Fibroblast of peridontal ligament (primary cell): ENCODE data around the gene FHOD3.
"Not testable (repeated sequence)": the region's sequence is repeated elsewhere in the genome, so short reads cannot be mapped to it uniquely, and the experiment has no call there.

Experiments used
- DNase-seq: peaks from one replicate; pipeline ENCODE4 v3.0.0-alpha.2; 2010; ENCODE audit errors: extremely low read depth

Gene FHOD3

DNA sequence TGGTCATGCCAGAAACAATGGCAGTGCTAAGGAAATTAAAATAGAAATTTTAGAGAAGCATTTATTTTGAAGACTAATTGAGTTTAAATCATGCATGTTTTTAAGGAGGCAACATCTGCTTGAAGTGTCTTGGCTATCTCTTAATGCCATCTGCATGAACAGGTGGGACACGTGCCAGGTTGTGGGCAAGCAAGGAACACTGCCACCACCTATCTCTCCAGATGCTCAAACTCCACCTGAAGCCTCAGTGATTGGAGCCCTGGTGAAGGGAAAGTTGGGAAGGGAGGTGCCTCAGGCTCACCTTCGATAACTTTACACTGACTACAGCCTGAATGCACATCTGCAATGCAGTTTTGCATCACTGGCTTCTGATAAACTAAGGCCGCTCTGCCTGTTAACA, 439.8 kb downstream of the FHOD3 start:
- DNase-seq, result no peak

DNA sequence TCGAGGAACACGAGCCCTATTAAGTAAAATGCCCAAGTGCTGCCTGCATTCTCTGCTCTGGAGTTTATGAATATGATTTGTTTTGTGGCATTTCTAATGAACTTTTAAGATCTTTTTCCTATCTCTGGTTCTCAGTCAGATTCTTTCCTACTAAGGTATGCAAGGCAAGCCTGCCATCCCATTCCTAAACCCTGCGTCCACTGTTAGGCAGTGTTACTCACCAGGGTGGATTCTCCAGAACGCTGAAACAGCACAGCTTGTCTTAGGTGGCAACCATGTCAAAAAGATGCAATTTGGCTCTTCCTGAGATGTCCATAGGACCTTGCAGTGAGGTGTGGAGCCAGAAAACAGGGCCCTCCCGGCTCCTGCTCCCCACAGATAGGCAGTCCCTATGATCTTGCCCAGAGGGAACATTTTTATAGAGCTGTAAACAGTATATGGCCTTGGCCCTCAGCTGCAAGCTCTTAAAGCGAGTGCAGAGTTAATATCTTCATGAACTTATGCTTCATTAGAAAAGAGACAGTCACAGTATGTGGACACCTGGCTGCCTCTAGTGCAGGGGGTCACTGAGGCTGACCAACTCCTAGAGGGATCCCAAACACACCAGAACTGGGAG, 446.9 kb downstream of the FHOD3 start:
- DNase-seq, result no peak

DNA sequence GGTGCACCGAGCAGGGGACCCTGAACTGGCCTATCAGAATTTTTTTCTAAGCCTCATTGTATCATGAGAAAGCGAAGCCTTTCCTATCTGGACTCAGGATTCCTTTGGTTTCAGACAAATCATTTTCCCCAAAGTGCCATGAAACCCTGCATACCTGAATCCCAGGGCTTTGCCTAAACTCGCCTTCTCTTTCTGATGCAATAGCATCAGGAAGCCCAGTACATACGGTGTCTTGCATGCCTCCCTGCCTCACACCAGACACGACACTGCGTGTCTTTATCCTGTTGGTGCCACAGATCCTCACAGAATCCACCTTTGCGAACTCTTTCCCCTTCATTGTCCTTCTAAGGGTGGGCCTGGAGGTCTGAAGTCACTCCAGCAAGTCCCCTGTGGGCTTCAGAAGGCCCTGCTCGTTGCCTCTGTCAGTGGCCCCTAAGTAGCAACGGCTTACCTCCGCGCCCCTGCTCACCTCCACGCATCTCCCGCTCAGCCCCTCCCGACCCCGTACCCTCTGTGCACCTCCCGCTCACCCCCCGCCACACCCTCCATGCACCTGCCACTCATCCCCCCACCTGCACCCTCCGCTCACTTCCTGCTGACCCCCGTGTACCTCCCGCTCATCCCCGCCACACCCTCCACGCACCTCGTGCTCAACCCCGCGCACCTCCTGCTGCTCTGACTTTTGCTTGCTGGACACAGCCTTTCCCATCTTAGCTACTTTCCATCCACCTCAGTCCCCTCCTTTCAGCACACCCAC, 447.9 kb downstream of the FHOD3 start:
- DNase-seq, result no peak

DNA sequence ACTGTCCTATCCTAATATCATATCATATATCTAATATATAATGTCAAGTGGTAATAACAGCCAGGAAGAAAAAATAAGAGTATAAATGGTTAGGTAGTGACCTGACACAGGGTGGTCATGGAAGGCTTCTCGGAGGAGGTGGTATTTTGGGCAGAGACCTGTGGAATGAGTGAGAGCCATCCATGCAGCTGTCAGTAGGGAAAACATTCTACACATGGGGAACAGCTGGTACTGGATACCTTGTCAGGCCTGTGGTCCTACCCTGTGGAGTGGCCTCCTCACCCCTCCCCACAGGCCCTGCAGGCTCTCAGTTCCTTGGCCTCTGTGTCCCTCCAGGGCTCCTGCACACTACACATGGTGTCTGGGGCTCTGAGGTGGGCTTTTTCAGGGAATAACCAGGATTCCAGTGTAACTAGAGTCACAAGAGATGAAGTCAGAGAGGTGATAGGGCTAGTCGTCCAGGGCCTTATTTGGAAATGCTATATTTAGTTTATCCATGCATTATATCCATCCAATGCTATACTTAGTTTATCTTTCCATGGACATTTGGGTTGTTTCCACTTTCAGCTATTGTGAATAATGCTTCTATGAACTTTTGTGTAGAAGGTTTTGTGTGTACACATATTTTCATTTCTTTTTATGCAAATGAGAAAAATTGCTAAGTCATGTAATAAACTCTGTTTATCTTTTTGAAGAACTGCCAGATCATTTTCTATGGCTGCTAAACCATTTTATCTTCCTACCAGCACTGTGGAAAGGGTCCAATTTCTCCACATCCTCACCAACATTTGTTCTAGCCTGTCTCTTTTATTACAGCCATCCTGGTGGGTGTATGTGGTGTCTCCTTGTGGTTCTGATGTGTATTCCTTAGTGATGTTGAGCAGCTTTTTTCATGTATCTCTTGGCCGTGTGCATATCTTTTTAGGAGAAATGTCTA, 455.7 kb downstream of the FHOD3 start:
- DNase-seq, result peak; percentile 42

DNA sequence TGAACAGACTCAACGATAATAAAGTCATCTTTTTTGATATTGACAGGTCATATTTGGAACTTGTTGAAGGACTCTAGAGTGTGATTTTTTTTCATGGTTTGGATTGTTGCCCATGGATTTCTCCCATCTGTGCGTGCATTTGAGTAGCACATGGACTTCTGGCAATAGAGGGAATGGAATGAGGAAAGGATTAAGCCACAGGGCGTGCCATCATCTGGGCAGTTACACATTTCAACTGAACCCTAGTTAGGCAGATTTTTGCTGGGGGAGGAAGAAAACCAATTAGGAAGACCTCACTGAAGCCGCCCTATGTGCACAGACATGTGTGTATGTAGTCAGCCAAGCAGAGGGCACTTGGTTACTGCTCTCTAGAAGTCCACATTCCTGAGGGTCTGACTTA, 458.7 kb downstream of the FHOD3 start:
- DNase-seq, result peak; percentile 79

DNA sequence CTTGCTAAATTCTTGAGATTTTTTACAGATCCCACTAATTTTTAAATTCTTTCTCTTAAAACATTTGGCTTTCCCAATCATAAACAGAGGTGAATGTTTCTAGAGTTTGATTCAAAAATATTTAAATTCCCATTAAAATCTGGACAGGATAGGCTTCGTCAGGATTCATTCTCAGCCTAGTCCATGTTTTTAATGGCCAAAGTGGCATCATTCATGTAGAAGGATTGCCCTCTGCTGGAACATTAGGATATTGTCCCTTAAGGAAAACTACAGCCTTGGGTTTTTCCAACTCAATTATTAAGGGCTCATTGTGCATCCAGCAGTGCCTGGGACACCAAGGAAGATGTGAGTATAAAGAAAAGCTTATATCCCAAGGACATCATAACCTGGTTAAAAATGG, 459.6 kb downstream of the FHOD3 start:
- DNase-seq, result peak; percentile 91

DNA sequence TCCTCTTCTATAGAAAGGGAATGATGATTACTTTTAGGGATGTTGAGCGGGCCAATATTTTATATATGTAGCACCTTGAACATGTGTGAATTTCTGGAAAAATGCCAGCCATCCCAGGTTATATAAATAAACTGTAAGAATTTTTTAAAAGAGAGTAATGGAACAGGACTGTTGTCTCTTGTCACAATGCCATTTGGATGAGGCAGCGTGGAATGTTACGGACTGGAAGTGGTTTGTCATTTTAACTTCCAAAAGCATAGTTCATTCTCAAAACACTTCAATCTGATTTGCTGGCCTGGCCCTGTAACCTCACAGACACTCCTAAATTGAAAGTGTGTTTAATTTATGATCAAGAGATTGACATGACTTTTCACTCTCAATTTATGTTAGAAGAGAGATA, 460.5 kb downstream of the FHOD3 start:
- DNase-seq, result no peak

DNA sequence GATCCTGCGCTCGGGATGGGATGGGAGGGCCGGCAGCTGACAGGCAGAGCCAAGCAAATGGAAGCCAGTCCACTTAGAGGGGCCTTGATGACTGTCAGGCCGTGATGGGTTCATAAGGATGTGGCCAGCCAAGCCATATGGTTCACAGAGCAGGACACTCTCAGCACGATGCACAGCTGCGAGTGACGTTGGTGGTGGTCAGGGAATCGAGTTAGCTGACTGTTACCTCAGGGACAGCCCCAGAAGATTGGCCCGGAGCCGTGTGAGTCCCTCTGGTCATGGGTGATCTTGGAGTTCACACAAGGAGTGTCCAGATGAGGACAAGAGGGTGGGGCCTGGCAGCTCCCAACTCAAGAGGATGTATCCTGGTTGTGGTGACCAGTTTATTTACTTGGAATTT, 461.1 kb downstream of the FHOD3 start:
- DNase-seq, result no peak

DNA sequence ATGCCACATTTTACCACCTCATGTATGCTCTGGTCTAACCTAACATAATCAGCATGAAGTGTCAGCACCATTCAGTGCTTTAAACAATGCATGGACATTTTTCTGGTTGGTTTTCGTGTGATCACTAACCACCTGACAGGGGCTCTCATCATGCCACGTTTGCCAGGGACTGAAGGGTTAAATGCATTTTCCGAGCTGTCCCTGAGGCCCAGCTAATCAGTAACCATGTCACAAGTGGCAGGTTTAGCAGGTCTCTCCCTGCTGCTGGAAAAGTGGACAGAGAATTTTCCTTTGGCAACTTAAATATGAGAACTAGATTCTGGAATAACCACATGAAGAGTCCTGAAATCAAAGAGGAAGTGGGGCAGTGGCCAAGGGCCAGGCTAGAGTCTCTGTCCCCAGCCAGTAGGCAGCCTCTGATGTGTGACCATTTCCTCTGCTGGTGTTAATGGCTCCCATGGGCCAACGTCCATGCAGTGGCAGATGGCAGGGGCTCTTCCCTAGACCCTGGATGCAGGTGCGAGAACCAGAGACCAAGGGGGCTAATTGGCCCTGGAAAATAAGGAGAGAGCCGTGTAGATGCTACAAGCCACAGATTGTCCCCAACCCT, 461.8 kb downstream of the FHOD3 start:
- DNase-seq, result no peak

DNA sequence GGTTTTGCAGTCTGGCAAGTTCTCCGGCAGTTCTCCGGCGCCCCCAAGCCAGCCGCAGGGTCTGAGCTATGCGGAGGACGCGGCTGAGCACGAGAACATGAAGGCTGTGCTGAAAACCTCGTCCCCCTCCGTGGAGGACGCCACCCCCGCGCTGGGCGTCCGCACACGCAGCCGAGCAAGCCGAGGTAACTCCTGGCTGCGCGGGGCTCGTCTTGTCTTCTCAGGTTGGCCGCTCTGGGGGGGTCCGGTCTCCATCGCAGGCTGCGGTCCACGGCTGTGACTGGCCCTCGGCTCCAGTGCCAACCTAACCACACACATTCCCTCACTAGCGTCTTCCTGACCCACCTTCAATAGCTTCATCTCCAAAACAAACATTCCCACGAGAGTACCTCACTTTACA, 463.1 kb downstream of the FHOD3 start:
- DNase-seq, result no peak

DNA sequence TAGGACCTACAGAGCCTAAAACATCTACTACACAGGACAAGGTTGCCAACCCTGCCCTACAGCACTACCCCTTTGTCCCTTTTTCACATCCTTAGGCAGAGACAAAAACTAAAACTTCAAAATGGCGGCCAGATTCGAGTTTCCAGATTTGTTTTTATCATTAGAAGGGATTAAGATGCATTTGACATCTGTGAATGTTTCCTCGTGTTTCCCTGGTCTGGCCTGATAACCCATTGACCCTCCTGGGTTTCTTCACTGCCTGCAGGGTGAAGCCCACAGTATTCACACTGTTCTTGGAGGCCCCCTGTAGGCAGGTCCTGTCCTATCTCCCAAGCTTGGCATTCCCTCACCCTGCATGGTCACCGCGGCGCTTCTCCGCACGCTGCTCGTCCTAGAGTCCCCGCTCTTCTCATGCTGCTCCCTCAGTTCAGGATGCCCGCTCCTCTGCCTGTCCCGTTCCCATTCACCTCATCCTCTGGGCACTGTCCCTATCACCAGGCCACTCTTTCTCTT, 463.7 kb downstream of the FHOD3 start:
- DNase-seq, result no peak

DNA sequence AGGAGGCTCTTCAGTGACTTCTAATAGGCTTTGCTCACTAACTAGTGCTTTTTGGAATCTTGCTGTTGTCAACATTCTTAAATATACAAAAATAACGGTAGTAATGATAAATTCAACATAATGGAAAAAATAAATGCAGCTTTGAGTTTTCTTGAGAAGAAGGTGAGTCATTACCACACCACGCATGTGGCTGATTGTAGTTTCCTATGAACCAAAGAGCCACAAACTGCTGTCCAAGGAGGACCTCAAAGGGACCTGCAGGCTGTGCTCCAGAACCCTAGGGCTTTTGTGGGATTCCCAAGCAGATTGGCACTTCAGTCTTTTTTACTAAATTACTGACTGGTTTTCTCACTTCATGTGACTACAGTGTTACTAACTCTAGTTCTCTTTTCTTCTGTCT, 464.6 kb downstream of the FHOD3 start:
- peak; percentile 40 for DNase-seq

DNA sequence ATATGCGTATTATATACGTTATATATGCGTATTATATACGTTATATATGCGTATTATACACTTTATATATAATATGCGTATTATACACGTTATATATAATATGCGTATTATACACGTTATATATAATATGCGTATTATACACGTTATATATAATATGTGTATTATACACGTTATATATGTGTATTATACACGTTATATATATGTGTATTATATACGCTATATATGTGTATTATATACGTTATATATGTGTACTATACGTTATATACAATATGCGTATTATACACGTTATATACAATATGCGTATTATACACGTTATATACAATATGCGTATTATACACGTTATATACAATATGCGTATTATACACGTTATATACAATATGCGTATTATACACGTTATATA, 465.5 kb downstream of the FHOD3 start:
- not testable (repeated sequence) for DNase-seq

DNA sequence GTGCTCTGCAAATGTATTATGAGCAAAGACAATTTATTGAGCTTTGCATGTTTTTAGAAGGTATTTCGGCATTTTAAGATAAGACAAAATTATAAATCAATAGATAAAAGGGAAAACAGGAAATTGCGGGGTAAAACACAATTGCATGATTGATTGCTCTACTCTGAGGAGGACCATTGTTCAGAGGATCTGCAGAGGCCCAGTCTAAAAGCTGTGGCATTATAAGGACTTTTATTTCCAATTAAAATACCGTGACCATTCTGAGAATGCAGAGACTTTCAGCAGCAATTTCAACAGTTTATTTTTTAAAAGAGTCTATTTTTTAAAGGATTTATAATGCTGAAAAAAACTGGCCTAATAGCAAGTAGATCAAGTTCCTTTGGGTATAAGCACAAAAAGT, 469.3 kb downstream of the FHOD3 start:
- DNase-seq, result no peak

DNA sequence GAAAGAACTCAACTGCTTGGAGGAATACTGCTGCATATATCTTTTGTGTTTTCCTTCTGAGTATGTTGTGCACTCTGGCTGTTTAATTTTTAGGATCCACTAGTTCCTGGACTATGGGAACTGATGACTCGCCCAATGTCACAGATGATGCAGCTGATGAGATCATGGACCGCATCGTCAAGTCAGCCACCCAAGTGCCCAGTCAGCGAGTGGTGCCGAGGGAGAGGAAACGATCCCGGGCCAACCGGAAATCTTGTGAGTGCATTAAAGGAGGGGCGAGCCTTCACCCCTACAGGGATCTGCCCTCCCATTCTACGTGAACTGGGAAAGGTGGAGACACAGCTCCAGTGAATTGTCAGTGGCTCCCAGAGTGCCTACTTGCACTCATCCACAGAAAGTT, 471.7 kb downstream of the FHOD3 start:
- no peak for DNase-seq

DNA sequence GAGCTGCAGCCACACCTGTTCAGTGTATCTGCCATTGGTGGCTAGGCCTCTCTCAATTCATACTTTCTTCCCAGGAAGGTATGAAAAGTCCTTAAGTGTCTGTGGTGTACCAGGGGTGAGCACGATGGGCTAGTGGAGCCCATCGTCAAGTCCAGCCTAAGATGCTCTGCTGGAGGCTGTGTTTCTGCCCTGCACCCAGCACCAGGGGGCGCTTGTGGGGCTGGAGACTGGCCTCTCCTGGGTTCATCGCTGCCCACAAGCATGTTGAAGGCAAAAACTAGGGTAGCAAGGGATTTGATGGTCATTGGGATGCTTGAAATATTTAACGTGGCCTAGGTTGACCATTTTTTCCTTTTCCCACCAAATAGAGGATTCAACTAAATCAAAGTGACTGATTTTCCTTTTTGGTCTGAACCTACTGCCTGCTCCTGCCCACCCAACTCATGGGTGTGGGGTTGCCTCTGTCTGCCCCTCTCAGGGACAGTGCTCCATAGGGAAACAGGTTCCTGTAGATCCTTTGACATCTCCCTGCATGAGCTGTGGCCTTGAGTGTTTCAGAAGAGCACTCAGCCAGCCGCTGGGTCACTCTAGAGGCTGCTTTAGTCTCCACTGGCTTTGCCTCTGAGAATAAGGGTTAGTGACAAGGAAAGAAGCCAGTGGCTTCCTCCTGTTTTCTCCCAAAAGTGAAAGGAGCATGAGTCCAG, 472.2 kb downstream of the FHOD3 start:
- no peak for DNase-seq

DNA sequence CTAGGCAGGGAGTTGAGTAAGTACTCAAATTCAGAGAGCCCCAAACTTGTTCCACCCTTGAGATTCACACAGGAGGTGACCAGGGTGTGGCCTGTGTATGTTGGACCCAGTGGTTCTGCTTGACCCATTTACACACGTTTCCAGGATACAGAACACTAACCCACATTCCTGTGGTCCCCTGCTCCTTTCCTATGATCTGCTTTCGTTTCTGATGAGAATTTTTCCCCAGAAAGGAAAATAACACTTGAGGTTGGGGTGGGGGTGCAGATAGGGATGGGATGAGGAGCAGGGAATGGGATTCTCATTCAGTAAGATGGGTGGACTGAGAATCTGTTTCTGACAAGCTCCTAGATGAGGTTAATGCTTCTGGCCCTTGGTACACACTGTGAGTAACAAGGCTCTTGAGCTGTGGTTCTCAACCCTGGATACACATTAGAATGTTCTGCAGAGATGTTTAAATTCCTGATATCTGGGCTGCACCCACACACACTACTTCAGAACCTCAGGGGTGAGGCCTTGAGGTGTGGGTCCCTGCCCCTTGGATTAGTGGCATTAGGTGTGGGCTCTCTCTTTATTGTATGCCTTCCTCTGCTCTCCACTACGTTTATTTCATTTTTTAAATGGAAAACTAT, 472.9 kb downstream of the FHOD3 start:
- peak; percentile 54 for DNase-seq

DNA sequence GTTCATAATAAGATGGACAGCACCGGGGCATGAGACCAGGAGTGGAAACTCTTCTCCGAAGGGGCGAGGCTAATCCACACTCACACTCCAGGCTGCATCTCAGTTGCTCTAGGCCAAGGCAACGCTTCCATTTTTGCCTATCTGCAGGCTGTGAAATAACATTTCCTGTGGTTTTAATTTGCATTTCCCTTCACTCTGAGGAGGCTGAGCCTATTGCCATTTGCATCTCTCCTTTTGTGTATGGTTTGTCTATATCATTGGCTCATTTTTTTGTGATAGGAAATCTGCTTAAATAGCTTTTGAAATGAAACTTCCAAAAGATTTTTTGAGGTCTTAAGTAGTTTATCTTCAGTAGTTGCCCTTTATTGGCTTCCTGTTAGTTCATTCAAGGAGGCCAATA, 473.7 kb downstream of the FHOD3 start:
- no peak for DNase-seq

DNA sequence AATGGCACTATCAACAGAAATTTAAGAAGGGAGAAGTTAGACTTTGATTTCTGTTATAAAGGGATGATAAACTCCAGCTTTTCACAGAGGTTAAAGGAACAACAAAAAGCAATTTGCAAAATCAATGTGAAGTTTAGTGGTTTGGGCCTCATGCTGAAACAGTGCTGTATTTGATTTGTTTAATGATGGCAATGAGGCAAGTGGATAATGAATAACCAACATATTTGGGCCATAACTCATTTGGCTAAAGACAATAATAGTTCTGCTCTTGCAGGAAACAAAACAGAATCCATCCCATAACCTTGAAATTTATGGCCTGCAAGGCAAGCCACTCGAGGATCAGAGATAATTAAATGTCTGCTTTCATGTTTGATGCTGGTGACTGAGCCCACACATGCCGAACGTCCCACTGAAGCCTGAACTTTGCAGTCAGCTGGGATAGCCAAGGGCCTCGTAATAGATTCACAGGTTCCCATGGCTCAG, 474.8 kb downstream of the FHOD3 start:
- DNase-seq, result peak; percentile 71

DNA sequence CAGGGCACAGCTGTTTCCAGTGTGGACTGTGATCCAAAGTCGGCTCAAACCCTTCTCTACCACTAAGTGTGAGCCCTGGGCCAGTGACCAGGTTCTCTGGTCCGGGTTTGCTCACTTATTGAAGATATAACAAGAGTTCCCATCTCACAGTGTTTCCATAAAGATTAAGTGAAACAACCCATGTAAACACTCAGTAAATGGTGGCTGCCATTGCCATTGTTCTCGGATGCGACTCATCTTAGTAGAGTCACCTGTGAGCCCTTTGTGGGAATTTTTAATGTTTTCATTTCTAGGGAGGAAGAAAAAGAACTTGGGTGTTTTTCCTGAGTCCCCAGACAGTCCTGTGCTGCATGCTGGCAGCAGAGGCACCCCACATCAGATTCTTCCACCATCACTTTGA, 477.9 kb downstream of the FHOD3 start:
- DNase-seq, result no peak

DNA sequence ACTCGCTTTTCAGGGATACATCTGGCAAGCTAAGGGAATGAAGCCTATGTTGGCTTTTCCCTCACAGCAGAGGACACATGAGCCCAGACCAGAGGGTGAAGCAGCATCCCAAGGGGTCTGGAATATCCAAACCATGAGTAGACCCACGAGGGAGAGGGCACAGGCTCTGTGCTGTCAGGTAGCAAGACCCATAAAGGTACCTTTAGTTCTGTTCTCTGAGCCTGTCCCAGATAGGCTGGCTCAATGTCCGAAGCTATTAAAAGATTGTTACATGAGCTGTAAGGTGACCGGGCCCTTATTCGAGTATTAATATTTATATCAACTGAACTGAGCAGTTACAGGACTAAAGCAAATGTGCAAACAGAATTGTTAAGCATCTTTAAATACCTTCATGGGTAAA, 479.1 kb downstream of the FHOD3 start:
- no peak for DNase-seq
